Prostate gland (tissue), 2 donors: ENCODE data around the gene NOTUM. TPM values are rescaled to one million over a fixed set of nuclear protein-coding genes. Genes with fewer than 3 reads are reported as not detected.

Experiments
- DNase-seq: peaks from one replicate; pipeline ENCODE4 v3.0.0-alpha.2; 2019; ENCODE audit warnings: low spot score
- H3K27ac ChIP-seq, 2 donors: fragments of 200-600 bp; sonication (generic); 2 replicates each; pipeline ENCODE4 v1.5.1; 2017 to 2019
- H3K27me3 ChIP-seq: fragments of 200-600 bp; sonication (generic); replicated peaks from 2 replicates; pipeline ENCODE4 v1.5.1; 2019; ENCODE audit not compliant: insufficient read depth
- H3K36me3 ChIP-seq, 2 donors: fragments of 200-600 bp; sonication (generic); 1 replicate in 1 of 2; 2 replicates in 1 of 2; pipeline versions ENCODE4 v1.5.1 to v1.8.1; 2017 to 2019
- H3K4me1 ChIP-seq: fragments of 200-600 bp; sonication (generic); replicated peaks from 2 replicates; pipeline ENCODE4 v1.5.1; 2019
- H3K4me3 ChIP-seq, 2 donors: fragments of 200-600 bp; sonication (generic); 2 replicates each; pipeline ENCODE4 v1.5.1; 2017 to 2019
- H3K9me3 ChIP-seq: fragments of 200-600 bp; sonication (generic); 2 replicates; pipeline ENCODE4 v1.5.1; 2017
- CTCF ChIP-seq, 4 experiments: fragments of 200-600 bp in 2 of 4; fragments of 450-650 bp in 2 of 4; sonication (generic) in 2 of 4; IDR thresholded peaks; 1 replicate in 3 of 4; 2 replicates in 1 of 4; pipeline ENCODE4 v1.5.1; 2016 to 2019; ENCODE audit warnings: antibody characterized with exemption in 4 of 4, mild to moderate bottlenecking in 2 of 4, moderate library complexity in 2 of 4
- POLR2A ChIP-seq: fragments of 450-650 bp; IDR thresholded peaks from one replicate; pipeline ENCODE4 v1.6.1; 2016; ENCODE audit warnings: antibody characterized with exemption, mild to moderate bottlenecking
- POLR2AphosphoS5 ChIP-seq: sonication (generic); formaldehyde crosslinking; IDR thresholded peaks from one replicate; pipeline ENCODE4 v1.6.1; 2017; ENCODE audit warnings: antibody characterized with exemption
- WGBS: methylation state at CpG from one replicate; pipeline ENCODE4 v1.1.5; 2018; 5-methylcytosine and 5-hydroxymethylcytosine counted together
- intact Hi-C: fragments of 100-400 bp; cut with DNase I; formaldehyde crosslinking; loops from one replicate; pipeline ENCODE4 v1.14.2; 2022
- total RNA-seq, 2 donors: library from RNA; depleted of rRNA; stranded (reverse); fragments of >200 nt; gene quantifications; one replicate each; pipeline ENCODE4 v1.1.0, GENCODE V29; 2016

The NOTUM gene
- total RNA-seq, 2 donors from 2014 or later, result 0.50 to 8.3 TPM

GRCh38 chr17:81906476-81907218 lies 54.3 kb downstream of the NOTUM start:
- Histone ChIP-seq H3K27ac (no peak overlapping the region), H3K4me1 (peaks cover 10% of the 10 kb centered on the region), H3K36me3 (no peaks in the 10 kb centered on the region), H3K27me3 (no peaks in the 10 kb centered on the region), H3K4me3 (no peak overlapping the region), H3K9me3 (no peaks in the 10 kb centered on the region)
- WGBS, result 91% methylated on average over 15 of the region's 15 CpGs
- intact Hi-C loops, result no loop called here
- no peak for DNase-seq
- TF ChIP-seq CTCF (IDR thresholded peaks at IDR 0.05) (no peak), POLR2AphosphoS5 (no peak), POLR2A (no peak)

GRCh38 chr17:81905993-81906392 lies 55.0 kb downstream of the NOTUM start:
- no peak for TF ChIP-seq POLR2A
- TF ChIP-seq CTCF (IDR thresholded peaks at IDR 0.05), result no peak
- TF ChIP-seq POLR2AphosphoS5, result no peak
- WGBS, result 92% methylated on average over 10 of the region's 10 CpGs
- Histone ChIP-seq H3K36me3 (no peaks in the 10 kb centered on the region), H3K27me3 (no peaks in the 10 kb centered on the region), H3K27ac (no peak overlapping the region), H3K4me1 (peaks cover 10% of the 10 kb centered on the region), H3K4me3 (no peak overlapping the region), H3K9me3 (no peaks in the 10 kb centered on the region)
- DNase-seq, result no peak
- intact Hi-C loops, result no loop called here

- H3K27me3 ChIP-seq, result no peaks in the 10 kb centered on the region
- WGBS, result 94% methylated on average over 16 of the region's 16 CpGs
- DNase-seq, result no peak
- no peaks in the 10 kb centered on the region for H3K36me3 ChIP-seq
- peaks cover 10% of the 10 kb centered on the region for H3K4me1 ChIP-seq
- intact Hi-C loops, result no loop called here
- H3K27ac ChIP-seq, result no peak overlapping the region
- no peaks in the 10 kb centered on the region for H3K9me3 ChIP-seq
- no peak overlapping the region for H3K4me3 ChIP-seq
- no peak for TF ChIP-seq CTCF (IDR thresholded peaks at IDR 0.05)
- TF ChIP-seq POLR2A, result no peak
- TF ChIP-seq POLR2AphosphoS5, result no peak
Measured at GRCh38 chr17:81905424-81905875, 55.5 kb downstream of the NOTUM start.

GRCh38 chr17:81904600-81905423 lies 56.2 kb downstream of the NOTUM start:
- Histone ChIP-seq H3K4me1 (peaks cover 10% of the 10 kb centered on the region), H3K27me3 (no peaks in the 10 kb centered on the region), H3K4me3 (no peak overlapping the region), H3K9me3 (no peaks in the 10 kb centered on the region), H3K36me3 (no peaks in the 10 kb centered on the region), H3K27ac (no peak overlapping the region)
- DNase-seq, result no peak
- 92% methylated on average over 27 of the region's 28 CpGs for WGBS
- TF ChIP-seq CTCF (IDR thresholded peaks at IDR 0.05) (no peak), POLR2A (no peak), POLR2AphosphoS5 (no peak)
- intact Hi-C loops, result no loop called here
